Heart right ventricle (tissue), 16 donors: Measurements from ENCODE around the gene SRP9. TPM values are rescaled to one million over a fixed set of nuclear protein-coding genes. Genes with fewer than 3 reads are reported as not detected.

Source experiments
- ATAC-seq, 8 donors: fragments of 200-7000 bp; cut with Tn5 transposase; one replicate each; pipeline ENCODE4 v1.9.1; 2020; ENCODE audit warnings: mild to moderate bottlenecking in 8 of 8, moderate library complexity in 8 of 8, moderate number of reproducible peaks in 1 of 8
- DNase-seq, 2 donors: peaks; one replicate each; pipeline ENCODE4 v3.0.0-alpha.2; 2020
- H3K27ac ChIP-seq, 10 donors: fragments of 200-600 bp; sonication (generic) in 2 of 10; one replicate each; pipeline versions ENCODE4 v1.5.0 to v1.8.0; 2020 to 2022; ENCODE audit warnings: mild to moderate bottlenecking in 3 of 10
- H3K27me3 ChIP-seq, 7 donors: fragments of 200-600 bp; one replicate each; pipeline ENCODE4 v1.8.0; 2021 to 2022; ENCODE audit warnings: mild to moderate bottlenecking in 2 of 7
- H3K36me3 ChIP-seq, 9 donors: fragments of 200-600 bp; sonication (generic) in 1 of 9; one replicate each; pipeline versions ENCODE4 v1.5.0 to v1.8.0; 2020 to 2022; ENCODE audit warnings: mild to moderate bottlenecking in 2 of 9
- H3K4me1 ChIP-seq, 9 donors: fragments of 200-600 bp; sonication (generic) in 1 of 9; one replicate each; pipeline versions ENCODE4 v1.5.0 to v1.8.0; 2020 to 2022; ENCODE audit warnings: mild to moderate bottlenecking in 4 of 9
- H3K4me3 ChIP-seq, 10 donors: fragments of 200-600 bp; sonication (generic) in 2 of 10; one replicate each; pipeline versions ENCODE4 v1.5.0 to v1.8.0; 2020 to 2022; ENCODE audit warnings: mild to moderate bottlenecking in 7 of 10, moderate library complexity in 2 of 10
- H3K9me3 ChIP-seq, 11 donors: fragments of 200-600 bp in 10 of 11; sonication (generic) in 2 of 11; one replicate each; pipeline versions ENCODE4 v1.5.0 to v1.8.0; 2013 to 2022; ENCODE audit warnings: mild to moderate bottlenecking in 2 of 11, control low read depth in 1 of 11, moderate library complexity in 1 of 11
- CTCF ChIP-seq, 9 donors: fragments of 200-600 bp; sonication (generic) in 2 of 9; IDR thresholded peaks; one replicate each; pipeline versions ENCODE4 v1.5.0 to v1.8.0; 2021 to 2022; ENCODE audit warnings: antibody characterized with exemption in 9 of 9, mild to moderate bottlenecking in 5 of 9, moderate library complexity in 1 of 9
- WGBS, 2 donors: extraction: QIAGEN DNeasy Blood & Tissue Kit; methylation state at CpG; one replicate each; pipeline ENCODE4 v1.1.7; 2013; ENCODE audit warnings: inconsistent platforms in 1 of 2; 5-methylcytosine and 5-hydroxymethylcytosine counted together
- intact Hi-C, 10 donors: fragments of 100-400 bp; cut with DNase I; formaldehyde crosslinking; loops; one replicate each; pipeline versions ENCODE4 v1.11.1 to v1.14.2; 2022
- polyA plus RNA-seq, 2 donors: library from polyadenylated mRNA; stranded (reverse); fragments of 200-250 nt; gene quantifications; one replicate each; pipeline ENCODE4 v1.2.3, GENCODE V29; 2013
- total RNA-seq, 10 donors: library from RNA; stranded (reverse); fragmentation: NEBNext Ultra II Directional in 3 of 10; extraction: Animal tissue kit (Norgen Biotek cat#: 25700) in 3 of 10; gene quantifications; one replicate each; pipeline versions ENCODE4 v1.2.1 to v1.2.4, GENCODE V29; 2021 to 2023
- donor health status: Arrhythmogenic right ventricular cardiomyopathy.
- donor health status: ischemic (EF 13 %, LVEDD 7.1; RV severe dilation, severe dysfunction).
- donor health status: healthy with polysubstance abuse.
- donor health status: DM: no; HTN: yes; CAD: no.
- donor health status: DM: no; HTN: no; CAD: no.
- donor health status: ischemic (EF 25% LVEDD 6.9; RV normal size, moderate dysfunction).
- donor health status: ischemic (EF 25% LVEDD 5.7; RV mildly dilated, moderate dysfunction).
- donor health status: healthy.
- donor health status: DM: yes; HTN: yes; CAD: no.
- donor health status: Ischemic cardiomyopathy.
- donor health status: ischemic (EF 35%, LVEDD 5.7; RV mildly dilated, moderate dysfunction).
- donor health status: nonischemic (EF 11% LVEDD 7.7; RV severe dilation, severe dysfunction).
- donor health status: DM: yes; HTN: yes; CAD: no.
- donor health status: PGD.
- donor health status: ischemic (EF 29% LVEDD 5.4; RV normal size, mild dysfunction).
- donor health status: nonischemic (EF 23%, LVEDD 6.1; RV moderate dilation, normal function).

Gene SRP9
- total and polyA plus RNA-seq, 12 donors: 121 to 199 (median 173) TPM

GRCh38 chr1:225811622-225812487 is 34.2 kb downstream of the SRP9 start:
- intact Hi-C loops: loop anchor here in 7 of 10 donors (2.0 to 5.0 kb wide), 6 partner anchors 31 to 70 kb away; partner anchors contain the start of genes SRP9 (in 6 of the 7) and TMEM63A (in 2 of the 7)
- peak in 7 of 9 donors; percentile 28 to 56 (median 39) for TF ChIP-seq CTCF (IDR thresholded peaks at IDR 0.05)
- WGBS, 2 donors: 59 to 76% methylated on average over 10 of the region's 10 CpGs
- Histone ChIP-seq H3K4me3 (peak overlapping the region in 9 of 10 donors; percentile 71 to 95 (median 77)), H3K27me3 (no peaks in the 10 kb centered on the region), H3K27ac (peak overlapping the region in 9 of 10 donors; percentile 80 to 97 (median 90)), H3K4me1 (peaks cover 29 to 70% (median 63%) of the 10 kb centered on the region in 9 donors), H3K36me3 (no peaks in the 10 kb centered on the region), H3K9me3 (no peaks in the 10 kb centered on the region)
- DNase-seq (no peak), ATAC-seq (no peak)

GRCh38 chr1:225812488-225813213 is 35.0 kb downstream of the SRP9 start:
- 74 to 75% methylated on average over 8 of the region's 8 CpGs for WGBS, 2 donors
- intact Hi-C loops: loop anchor here in 7 of 10 donors (5.0 kb wide), 3 partner anchors 35 to 70 kb away; partner anchors contain the start of genes SRP9 (in 5 of the 7) and TMEM63A (in 2 of the 7)
- ATAC-seq (no peak), DNase-seq (no peak)
- no peaks in the 10 kb centered on the region for H3K9me3 ChIP-seq
- H3K27ac ChIP-seq: peak overlapping the region; percentile 74 to 97 (median 88)
- no peaks in the 10 kb centered on the region for H3K27me3 ChIP-seq
- H3K4me3 ChIP-seq: peak overlapping the region in 1 of 10 donors; percentile 25
- H3K4me1 ChIP-seq: peaks cover 36 to 78% (median 71%) of the 10 kb centered on the region in 9 donors
- H3K36me3 ChIP-seq: no peaks in the 10 kb centered on the region
- no peak for TF ChIP-seq CTCF (IDR thresholded peaks at IDR 0.05)

GRCh38 chr1:225813214-225813964 is 35.8 kb downstream of the SRP9 start:
- whole genome bisulfite sequencing, 2 donors: 39 to 57% methylated on average over 10 of the region's 10 CpGs

More at GRCh38 chr1:225813214-225813964, 35.8 kb downstream of the SRP9 start:
- H3K27ac ChIP-seq: peak overlapping the region; percentile 71 to 97 (median 87)
- H3K27me3 ChIP-seq: no peaks in the 10 kb centered on the region
- peak overlapping the region in 5 of 10 donors; percentile 8 to 25 (median 15) for H3K4me3 ChIP-seq
- intact Hi-C loops: loop anchor here in 7 of 10 donors (5.0 kb wide), 3 partner anchors 34 to 69 kb away; partner anchors contain the start of genes SRP9 (in 5 of the 7) and TMEM63A (in 2 of the 7)
- peaks cover 43 to 86% (median 78%) of the 10 kb centered on the region in 9 donors for H3K4me1 ChIP-seq
- H3K36me3 ChIP-seq: no peaks in the 10 kb centered on the region
- no peaks in the 10 kb centered on the region for H3K9me3 ChIP-seq
- peak; percentile 70 to 78 for DNase-seq
- no peak for TF ChIP-seq CTCF (IDR thresholded peaks at IDR 0.05)
- peak; percentile 44 to 77 (median 54) for ATAC-seq
